Prostate gland (tissue), 2 donors: ENCODE data around the gene KLHL12.

ENCODE experiments used
- CTCF ChIP-seq, 4 experiments: fragments of 200-600 bp in 2 of 4; fragments of 450-650 bp in 2 of 4; sonication (generic) in 2 of 4; IDR thresholded peaks; 1 replicate in 3 of 4; 2 replicates in 1 of 4; pipeline ENCODE4 v1.5.1; 2016 to 2019; ENCODE audit warnings: antibody characterized with exemption in 4 of 4, mild to moderate bottlenecking in 2 of 4, moderate library complexity in 2 of 4
- POLR2A ChIP-seq: fragments of 450-650 bp; IDR thresholded peaks from one replicate; pipeline ENCODE4 v1.6.1; 2016; ENCODE audit warnings: antibody characterized with exemption, mild to moderate bottlenecking
- POLR2AphosphoS5 ChIP-seq: sonication (generic); formaldehyde crosslinking; IDR thresholded peaks from one replicate; pipeline ENCODE4 v1.6.1; 2017; ENCODE audit warnings: antibody characterized with exemption

- TF ChIP-seq POLR2A: no peak
- TF ChIP-seq CTCF (IDR thresholded peaks at IDR 0.05): no peak
- peak; percentile 60 for TF ChIP-seq POLR2AphosphoS5
Observed at GRCh38 chr1:202954057-202954745, 27.2 kb upstream of the KLHL12 start.
